ENCODE measurements around the gene APEH. TPM values are rescaled to one million over a fixed set of nuclear protein-coding genes. Genes with fewer than 3 reads are reported as not detected.
"Not testable (repeated sequence)": the region's sequence is repeated elsewhere in the genome, so short reads cannot be mapped to it uniquely, and the experiment has no call there.

The APEH gene
- polyA plus RNA-seq, 5 donors = 87.1 to 116 (median 90.4) TPM

GRCh38 chr3:49666592-49666991, 7.6 kb upstream of the APEH start:
- no peak for DNase-seq

GRCh38 chr3:49667701-49668413, 6.3 kb upstream of the APEH start:
- DNase-seq = no peak

DNA sequence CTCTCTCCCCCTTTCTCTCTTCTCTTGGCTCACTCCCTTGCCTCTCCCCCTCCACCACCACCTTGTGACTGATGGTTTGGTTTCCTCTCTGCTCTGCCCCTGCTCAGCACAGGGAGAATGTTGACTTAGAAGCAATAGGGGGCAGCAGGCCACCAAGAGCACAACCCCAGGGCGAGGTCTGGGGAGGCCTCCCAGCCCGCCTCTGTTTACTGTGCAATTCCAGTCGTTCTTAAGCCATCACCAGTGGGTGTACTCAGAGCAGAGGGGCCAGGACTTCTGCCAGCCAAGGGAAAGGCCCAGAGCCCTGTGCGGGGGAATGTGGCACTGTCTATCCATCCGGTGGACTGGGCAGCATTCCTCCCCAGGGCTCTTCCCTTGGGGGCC, 5.7 kb upstream of the APEH start:
- no peak for DNase-seq

GRCh38 chr3:49668861-49669260, 5.3 kb upstream of the APEH start:
- no peak for DNase-seq

- DNase-seq = no peak
These were observed 4.8 kb upstream of the APEH start for GRCh38 chr3:49669352-49669751.

GRCh38 chr3:49670940-49671290, 3.2 kb upstream of the APEH start:
- no peak for DNase-seq

- peak; percentile 38 to 56 for DNase-seq
These were observed 2.6 kb upstream of the APEH start for GRCh38 chr3:49671291-49672288.

DNA sequence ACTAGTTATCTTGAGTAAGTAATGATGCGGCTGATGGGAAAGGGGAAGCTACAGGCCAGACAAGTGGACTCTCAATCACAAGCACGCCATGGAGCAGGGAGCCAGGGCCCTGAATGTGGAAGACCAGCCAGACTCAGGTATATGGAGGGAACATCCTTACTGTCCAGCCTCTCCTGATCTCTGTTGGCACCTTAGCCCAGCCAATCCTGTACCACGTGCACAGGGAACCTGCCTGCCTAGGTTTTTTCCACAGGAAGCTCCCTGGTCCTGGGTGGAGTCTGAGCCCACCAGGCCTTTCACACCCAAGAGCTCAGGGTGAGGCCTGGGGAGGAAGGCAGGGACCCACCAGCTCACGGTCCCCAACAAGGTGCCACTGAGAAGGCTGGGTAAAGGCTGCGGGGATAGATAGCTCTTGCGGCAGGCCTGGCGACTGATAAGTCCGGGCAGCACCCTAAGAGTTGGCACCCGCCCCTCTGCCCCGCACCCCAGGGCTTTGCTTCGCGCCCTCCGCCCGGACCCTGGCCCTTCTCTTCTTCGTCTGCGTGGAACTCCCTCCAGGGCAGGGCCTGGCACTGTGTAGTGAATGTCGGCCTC, 933 bp upstream of the APEH start:
- peak in 1 of 2 donors; percentile 6 for DNase-seq

- DNase-seq = no peak
These were observed 389 bp downstream of the APEH start for GRCh38 chr3:49674497-49674983.

DNA sequence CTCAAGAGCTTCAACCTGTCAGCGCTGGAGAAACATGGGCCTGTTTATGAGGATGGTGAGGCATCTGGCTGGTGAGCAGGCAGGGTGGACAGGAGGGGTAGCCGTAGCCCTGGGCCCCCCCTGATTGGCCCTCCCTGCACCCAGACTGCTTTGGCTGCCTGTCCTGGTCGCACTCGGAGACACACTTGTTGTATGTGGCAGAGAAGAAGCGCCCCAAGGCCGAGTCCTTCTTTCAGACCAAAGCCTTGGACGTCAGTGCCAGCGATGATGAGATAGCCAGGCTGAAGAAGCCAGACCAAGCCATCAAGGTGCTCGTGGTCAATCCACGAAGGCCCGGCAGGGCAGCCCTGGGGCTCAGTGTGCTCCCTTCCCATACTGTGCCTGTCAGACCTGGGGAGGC, 1.8 kb downstream of the APEH start:
- DNase-seq = no peak

GRCh38 chr3:49680493-49681231, 6.5 kb downstream of the APEH start:
- DNase-seq = no peak

GRCh38 chr3:49681232-49681522, 7.0 kb downstream of the APEH start:
- DNase-seq = no peak

- DNase-seq = no peak
These were observed 7.4 kb downstream of the APEH start for GRCh38 chr3:49681543-49681942.

GRCh38 chr3:49683162-49683561, 9.0 kb downstream of the APEH start:
- no peak for DNase-seq

DNA sequence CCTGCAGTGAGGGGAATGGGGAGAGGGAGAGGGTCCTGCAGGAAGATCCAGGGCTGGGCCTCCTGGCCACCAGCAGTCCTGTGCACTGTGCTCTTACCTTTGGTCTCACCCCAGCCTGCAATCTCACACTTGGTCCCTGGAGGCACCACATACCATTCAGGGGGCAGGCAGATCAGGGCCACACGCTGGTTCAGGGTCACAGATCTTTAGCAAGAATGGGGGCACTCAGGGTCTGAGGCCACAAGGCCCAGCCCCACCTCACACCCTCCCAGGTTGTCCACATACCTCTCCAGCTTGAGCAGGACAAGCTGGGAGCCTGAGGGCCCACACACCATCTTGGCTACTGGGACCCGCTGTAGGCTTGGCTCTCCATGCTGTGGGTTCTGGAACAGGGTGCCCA, 10.3 kb downstream of the APEH start:
- DNase-seq = not testable (repeated sequence)

- not testable (repeated sequence) for DNase-seq
These were observed 11.0 kb downstream of the APEH start for GRCh38 chr3:49685103-49685502.

GRCh38 chr3:49685846-49686245, 11.7 kb downstream of the APEH start:
- DNase-seq = not testable (repeated sequence)

DNA sequence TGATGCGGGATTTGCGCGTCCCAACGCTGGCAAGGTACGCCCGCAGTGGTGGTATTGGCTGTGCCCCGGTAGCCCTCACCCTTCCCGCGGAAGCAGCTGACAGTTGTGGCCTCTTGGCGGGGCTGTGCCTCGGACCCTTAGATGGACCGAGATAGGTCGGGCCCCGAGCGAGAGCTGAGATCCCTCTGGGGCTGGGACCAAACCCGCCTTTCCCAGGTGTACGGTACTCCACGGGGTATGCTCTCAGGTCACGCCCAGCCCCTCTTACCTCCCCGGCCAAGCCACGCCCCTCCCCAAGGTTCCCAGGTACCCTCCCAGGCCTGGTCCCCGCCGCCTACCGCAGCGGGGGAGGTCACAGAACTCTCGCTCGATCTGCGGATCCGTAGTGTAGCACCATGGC, 12.2 kb downstream of the APEH start:
- DNase-seq = peak in 1 of 2 donors; percentile 37

DNA sequence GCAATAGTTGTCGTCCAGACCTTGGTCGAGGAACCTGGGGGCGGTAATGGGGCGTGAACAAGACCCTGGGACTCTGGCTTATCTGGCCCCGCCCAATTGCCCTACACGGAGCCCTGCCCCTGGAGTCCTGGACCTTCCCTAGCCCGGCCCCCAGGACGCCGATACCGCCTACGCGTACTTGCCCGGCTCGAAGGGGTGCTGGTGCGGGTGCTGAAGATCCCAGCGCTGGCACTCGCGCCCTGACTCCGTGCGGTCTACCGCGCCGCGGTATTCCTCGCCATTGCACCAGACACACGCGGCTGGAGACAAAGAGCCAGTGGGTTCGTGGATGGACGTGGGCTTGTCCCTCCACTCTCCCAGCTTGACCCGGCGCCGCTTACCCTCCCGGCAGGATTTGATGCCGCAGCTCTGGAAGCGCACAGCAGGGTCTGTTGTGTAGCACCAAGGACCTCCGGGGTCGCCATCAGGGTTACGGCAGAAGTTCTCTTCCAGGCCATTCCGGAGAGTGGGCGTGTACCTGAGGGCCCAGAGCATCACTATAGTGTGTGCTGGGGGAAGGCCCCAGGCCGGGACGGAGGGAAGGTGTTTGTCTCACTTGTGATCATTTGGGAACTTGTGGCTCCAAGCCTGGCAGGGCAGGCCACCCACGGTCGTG, 12.7 kb downstream of the APEH start:
- DNase-seq = peak; percentile 25 to 42

DNA sequence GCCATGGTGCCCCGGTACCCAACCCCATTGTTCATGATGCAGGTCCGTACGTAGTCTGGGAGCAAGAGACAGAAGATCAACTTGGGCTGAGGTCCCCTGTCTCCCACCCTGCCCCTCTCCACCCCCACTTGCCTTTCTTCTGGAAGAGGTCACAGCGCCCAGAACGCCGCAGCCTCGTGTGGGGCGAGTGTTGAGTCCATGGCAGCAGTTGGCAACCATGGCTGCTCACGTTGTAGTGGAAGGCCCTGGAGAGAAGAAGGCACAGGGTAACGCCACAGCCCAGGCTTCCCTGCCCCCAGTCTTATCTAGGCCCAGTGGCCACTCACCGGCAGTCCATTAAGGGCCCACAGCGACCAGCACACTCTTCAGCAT, 13.3 kb downstream of the APEH start:
- DNase-seq = not testable (repeated sequence)

DNA sequence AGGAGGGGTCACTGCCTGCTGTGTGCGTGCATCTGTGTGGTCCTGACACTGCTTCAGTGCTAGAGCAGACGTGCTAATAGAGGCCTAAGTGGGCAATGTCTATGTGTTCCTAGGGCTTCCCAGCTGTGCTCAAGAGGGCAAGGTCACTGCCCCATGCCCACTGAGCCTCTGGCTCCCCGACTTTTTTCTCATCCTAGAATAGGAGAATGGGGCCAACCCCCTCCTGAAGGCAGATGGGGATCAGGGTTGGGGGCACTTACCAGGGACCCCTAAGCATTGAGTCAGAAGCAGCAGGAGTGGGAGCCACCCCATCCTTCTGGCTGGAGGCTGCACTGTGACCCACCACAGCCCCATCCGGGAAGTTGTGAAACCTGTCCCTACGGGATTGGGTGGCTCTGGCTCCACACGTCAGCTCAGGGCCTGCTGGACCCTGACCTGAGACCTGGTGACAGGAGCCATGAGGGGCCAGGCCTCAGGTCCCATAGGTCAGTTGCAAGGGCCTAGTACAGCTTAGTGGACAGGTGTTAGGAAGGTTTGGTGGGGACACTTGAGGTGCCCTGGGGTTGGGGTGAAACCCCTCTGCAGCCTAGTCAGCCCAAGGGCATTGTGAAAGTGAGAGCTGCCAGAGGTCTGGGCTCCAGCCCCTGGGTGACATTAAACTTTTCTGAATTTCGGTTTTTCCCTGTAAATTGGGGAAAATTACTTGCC, 14.3 kb downstream of the APEH start:
- DNase-seq = not testable (repeated sequence)
